Sigmoid colon (tissue), 7 donors: ENCODE measurements around the gene OR52L1. TPM values are rescaled to one million over a fixed set of nuclear protein-coding genes. Genes with fewer than 3 reads are reported as not detected.

ENCODE experiments used
- DNase-seq: peaks from one replicate; pipeline ENCODE4 v3.0.0-alpha.2; 2019
- H3K27ac ChIP-seq, 4 donors: fragments of 200-600 bp; sonication (generic); one replicate each; pipeline ENCODE4 v1.5.1; 2016 to 2019; ENCODE audit warnings: mild to moderate bottlenecking in 1 of 4
- H3K27me3 ChIP-seq, 3 donors: fragments of 200-600 bp; sonication (generic); one replicate each; pipeline ENCODE4 v1.5.1; 2019; ENCODE audit warnings: mild to moderate bottlenecking in 1 of 3
- H3K36me3 ChIP-seq, 4 donors: fragments of 200-600 bp; sonication (generic); one replicate each; pipeline ENCODE4 v1.5.1; 2016 to 2019
- H3K4me1 ChIP-seq, 4 donors: fragments of 200-600 bp; sonication (generic); one replicate each; pipeline ENCODE4 v1.5.1; 2017 to 2019
- H3K4me3 ChIP-seq, 4 donors: fragments of 200-600 bp; sonication (generic); one replicate each; pipeline ENCODE4 v1.5.1; 2017 to 2019; ENCODE audit warnings: mild to moderate bottlenecking in 2 of 4, moderate library complexity in 1 of 4
- H3K9me3 ChIP-seq, 4 donors: fragments of 200-600 bp in 3 of 4; sonication (generic) in 3 of 4; one replicate each; pipeline versions ENCODE4 v1.5.1 to v1.6.1; 2013 to 2019
- EP300 ChIP-seq, 4 donors: sonication (generic); formaldehyde crosslinking; IDR thresholded peaks; one replicate each; pipeline ENCODE4 v1.6.1; 2017; ENCODE audit warnings: antibody characterized with exemption in 4 of 4
- POLR2A ChIP-seq, 2 donors: fragments of 450-650 bp; IDR thresholded peaks; one replicate each; pipeline ENCODE4 v1.6.1; 2016; ENCODE audit warnings: antibody characterized with exemption in 2 of 2, mild to moderate bottlenecking in 2 of 2, moderate library complexity in 2 of 2
- POLR2AphosphoS5 ChIP-seq, 4 donors: sonication (generic); formaldehyde crosslinking; IDR thresholded peaks; one replicate each; pipeline ENCODE4 v1.6.1; 2017; ENCODE audit warnings: antibody characterized with exemption in 4 of 4
- WGBS, 2 donors: extraction: QIAGEN DNeasy Blood & Tissue Kit; methylation state at CpG; one replicate each; pipeline ENCODE4 v1.1.7; 2013; 5-methylcytosine and 5-hydroxymethylcytosine counted together
- intact Hi-C: fragments of 100-400 bp; cut with DNase I; formaldehyde crosslinking; loops from one replicate; pipeline ENCODE4 v1.15.1; 2023
- polyA plus RNA-seq, 3 donors: library from polyadenylated mRNA; stranded (reverse); fragments of 200-250 nt; gene quantifications; one replicate each; pipeline ENCODE4 v1.2.3, GENCODE V29; 2013
- total RNA-seq, 4 donors: library from RNA; depleted of rRNA; stranded (reverse); fragments of >200 nt; gene quantifications; one replicate each; pipeline ENCODE4 v1.1.0, GENCODE V29; 2016
- TF ChIP-seq, protein P1 (sequence below), 4 experiments: fragments of 450-650 bp in 3 of 4; fragments of 200-600 bp in 1 of 4; IDR thresholded peaks; one replicate each; pipeline ENCODE4 v1.5.1; 2016 to 2019; ENCODE audit warnings: antibody characterized with exemption in 4 of 4, mild to moderate bottlenecking in 3 of 4, moderate library complexity in 2 of 4
- donor health status: healthy with polysubstance abuse.
- donor health status: Bipolar disorder and iron deficiency.
- donor health status: healthy.

Gene OR52L1
- total and polyA plus RNA-seq, 7 donors, result not detected

DNA sequence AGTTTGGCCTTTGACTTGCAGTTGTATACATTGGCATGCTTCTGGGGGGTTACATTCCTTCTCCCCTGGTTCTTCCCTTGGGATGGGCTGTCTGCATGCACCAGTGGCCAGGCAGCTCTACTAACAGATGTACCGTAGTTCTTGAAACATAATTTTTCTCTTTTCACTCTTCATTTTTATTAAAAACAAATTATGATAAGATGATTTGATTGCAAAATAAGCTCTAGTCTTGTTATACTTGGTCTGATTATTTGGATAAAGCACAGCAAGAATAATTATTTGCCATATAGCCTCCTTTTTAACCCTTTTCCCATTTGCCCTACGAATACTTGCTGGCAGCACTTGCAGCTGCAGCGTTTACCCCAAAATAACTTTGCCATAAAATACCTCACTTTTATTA is 31.2 kb downstream of the OR52L1 start:
- Histone ChIP-seq H3K9me3 (peaks cover 0 to 3% (median 1%) of the 10 kb centered on the region in 4 donors), H3K27ac (no peak overlapping the region), H3K4me3 (no peak overlapping the region), H3K36me3 (no peaks in the 10 kb centered on the region), H3K4me1 (no peaks in the 10 kb centered on the region), H3K27me3 (no peaks in the 10 kb centered on the region)
- WGBS, 2 donors, result 88 to 90% methylated on average over 3 of the region's 3 CpGs
- intact Hi-C loops, result no loop called here
- DNase-seq, result no peak
- TF ChIP-seq, protein P1, sequence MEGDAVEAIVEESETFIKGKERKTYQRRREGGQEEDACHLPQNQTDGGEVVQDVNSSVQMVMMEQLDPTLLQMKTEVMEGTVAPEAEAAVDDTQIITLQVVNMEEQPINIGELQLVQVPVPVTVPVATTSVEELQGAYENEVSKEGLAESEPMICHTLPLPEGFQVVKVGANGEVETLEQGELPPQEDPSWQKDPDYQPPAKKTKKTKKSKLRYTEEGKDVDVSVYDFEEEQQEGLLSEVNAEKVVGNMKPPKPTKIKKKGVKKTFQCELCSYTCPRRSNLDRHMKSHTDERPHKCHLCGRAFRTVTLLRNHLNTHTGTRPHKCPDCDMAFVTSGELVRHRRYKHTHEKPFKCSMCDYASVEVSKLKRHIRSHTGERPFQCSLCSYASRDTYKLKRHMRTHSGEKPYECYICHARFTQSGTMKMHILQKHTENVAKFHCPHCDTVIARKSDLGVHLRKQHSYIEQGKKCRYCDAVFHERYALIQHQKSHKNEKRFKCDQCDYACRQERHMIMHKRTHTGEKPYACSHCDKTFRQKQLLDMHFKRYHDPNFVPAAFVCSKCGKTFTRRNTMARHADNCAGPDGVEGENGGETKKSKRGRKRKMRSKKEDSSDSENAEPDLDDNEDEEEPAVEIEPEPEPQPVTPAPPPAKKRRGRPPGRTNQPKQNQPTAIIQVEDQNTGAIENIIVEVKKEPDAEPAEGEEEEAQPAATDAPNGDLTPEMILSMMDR (IDR thresholded peaks at IDR 0.05), result no peak
- TF ChIP-seq POLR2A (IDR thresholded peaks at IDR 0.05) (no peak), POLR2AphosphoS5 (IDR thresholded peaks at IDR 0.05) (no peak), EP300 (IDR thresholded peaks at IDR 0.05) (no peak)

DNA sequence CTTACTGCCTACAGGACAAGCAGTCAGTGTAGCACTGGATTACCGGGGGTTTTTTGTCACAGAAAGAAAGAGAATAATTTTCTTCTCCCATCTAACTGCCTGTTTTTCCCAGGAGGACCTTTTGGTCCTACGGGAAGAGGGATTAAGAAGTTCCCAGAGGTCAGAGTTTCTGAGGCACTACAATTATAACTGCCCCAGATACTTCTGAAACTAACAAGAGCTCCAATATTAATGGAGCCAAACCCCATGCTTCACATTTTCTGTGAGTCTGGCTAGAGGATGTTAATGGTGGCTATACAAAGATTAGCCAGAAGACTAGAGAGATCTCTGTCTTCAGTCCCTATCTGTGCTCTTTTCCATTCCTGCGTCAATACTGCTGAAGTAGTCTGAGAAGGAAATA is 44.8 kb downstream of the OR52L1 start, which contains the start of gene OR56A3:
Gene OR56A3, plus strand, starts transcription at position 301 of the 400 bp plus-strand sequence. CDS start 5,096 bp downstream, outside the sequence.
- no peak within 1 kb of the TSS for H3K4me3 ChIP-seq
- H3K27me3 ChIP-seq, result no peaks in the 10 kb centered on the region
- H3K27ac ChIP-seq, result no peak within 1 kb of the TSS
- no peaks in the 10 kb centered on the region for H3K36me3 ChIP-seq
- intact Hi-C loops, result no loop called here
- no peak for DNase-seq
- TF ChIP-seq EP300 (IDR thresholded peaks at IDR 0.05) (no peak), POLR2A (IDR thresholded peaks at IDR 0.05) (no peak), POLR2AphosphoS5 (IDR thresholded peaks at IDR 0.05) (no peak)
- TF ChIP-seq, protein P1 (IDR thresholded peaks at IDR 0.05), result no peak
- no peaks in the 10 kb centered on the region for H3K4me1 ChIP-seq
- H3K9me3 ChIP-seq, result no peaks in the 10 kb centered on the region
- 84 to 86% methylated on average over 3 of the region's 3 CpGs for WGBS, 2 donors

DNA sequence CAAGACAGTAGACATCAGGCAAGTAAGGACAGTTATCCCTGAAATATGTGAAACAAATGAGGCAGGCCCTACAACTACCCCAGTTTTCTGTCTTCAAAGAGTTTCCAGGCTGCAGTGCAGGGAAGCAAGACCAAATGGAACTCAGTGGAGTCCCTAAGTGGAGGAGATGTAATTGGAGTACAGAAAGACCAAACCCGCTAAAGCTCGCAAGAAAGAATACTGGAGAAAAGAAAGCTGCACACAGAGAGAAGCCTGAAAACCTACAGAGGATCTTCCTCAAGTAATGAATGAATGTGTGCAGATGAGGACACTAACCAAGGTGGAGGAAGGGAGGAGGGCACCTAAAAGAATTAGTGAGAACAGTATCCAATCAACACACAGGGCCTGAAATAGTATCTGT is 46.0 kb downstream of the OR52L1 start:
- Histone ChIP-seq H3K4me1 (no peaks in the 10 kb centered on the region), H3K36me3 (no peaks in the 10 kb centered on the region), H3K9me3 (no peaks in the 10 kb centered on the region), H3K27ac (no peak overlapping the region), H3K4me3 (no peak overlapping the region), H3K27me3 (no peaks in the 10 kb centered on the region)
- intact Hi-C loops, result no loop called here
- DNase-seq, result no peak
- 93 to 95% methylated on average over 2 of the region's 2 CpGs for WGBS, 2 donors
- TF ChIP-seq, protein P1 (IDR thresholded peaks at IDR 0.05), result no peak
- TF ChIP-seq POLR2AphosphoS5 (IDR thresholded peaks at IDR 0.05) (no peak), POLR2A (IDR thresholded peaks at IDR 0.05) (no peak), EP300 (IDR thresholded peaks at IDR 0.05) (no peak)

DNA sequence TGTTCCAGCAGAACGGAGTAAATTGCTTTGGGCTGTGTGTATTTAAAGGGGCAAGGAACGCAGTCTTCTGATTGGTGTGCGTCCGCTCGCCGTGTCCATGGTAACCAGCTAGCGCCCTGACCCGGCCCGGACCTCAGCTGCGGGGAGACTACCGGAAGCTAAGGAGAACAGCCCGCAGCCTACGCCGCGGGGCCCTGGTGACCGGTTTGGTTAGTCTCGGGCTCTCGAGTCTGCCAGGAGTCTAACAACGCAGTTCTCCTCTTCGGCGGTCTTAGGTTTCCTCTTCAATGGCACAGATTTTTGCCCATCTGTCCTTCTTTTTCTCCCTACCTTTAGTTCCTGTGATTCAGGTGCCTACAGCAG is 48.2 kb downstream of the OR52L1 start:
- no peak overlapping the region for H3K4me3 ChIP-seq
- no peak overlapping the region for H3K27ac ChIP-seq
- no peaks in the 10 kb centered on the region for H3K27me3 ChIP-seq
- no peaks in the 10 kb centered on the region for H3K36me3 ChIP-seq
- 71 to 81% methylated on average over 21 of the region's 21 CpGs for WGBS, 2 donors
- H3K9me3 ChIP-seq, result no peaks in the 10 kb centered on the region
- intact Hi-C loops, result no loop called here
- no peak for DNase-seq
- no peaks in the 10 kb centered on the region for H3K4me1 ChIP-seq
- TF ChIP-seq POLR2AphosphoS5 (IDR thresholded peaks at IDR 0.05) (no peak), EP300 (IDR thresholded peaks at IDR 0.05) (no peak), POLR2A (IDR thresholded peaks at IDR 0.05) (no peak)
- TF ChIP-seq, protein P1 (IDR thresholded peaks at IDR 0.05), result no peak
